KOPT-K1 (cell line): Measurements from ENCODE around the gene STAP1.
A peak's percentile ranks its signal among the peaks of the same experiment; 100 is the strongest.
"Not testable (repeated sequence)": the region's sequence is repeated elsewhere in the genome, so short reads cannot be mapped to it uniquely, and the experiment has no call there.

ENCODE experiments used
- H3K27ac ChIP-seq: fragments of 200-600 bp; sonication (generic); 2 replicates; pipeline ENCODE4 v1.5.1; 2016; ENCODE audit warnings: antibody characterized with exemption, mild to moderate bottlenecking, low read depth, low read length; ENCODE audit not compliant: poor library complexity, severe bottlenecking
- H3K36me3 ChIP-seq: fragments of 200-600 bp; sonication (generic); 2 replicates; pipeline ENCODE4 v1.5.1; 2017; ENCODE audit warnings: antibody characterized with exemption, mild to moderate bottlenecking, low read length, moderate library complexity; ENCODE audit not compliant: insufficient read depth
- H3K9me3 ChIP-seq: fragments of 200-600 bp; sonication (generic); 2 replicates; pipeline ENCODE4 v1.5.1; 2017; ENCODE audit warnings: antibody characterized with exemption, low read length, mild to moderate bottlenecking; ENCODE audit not compliant: insufficient read depth, poor library complexity, severe bottlenecking

Gene STAP1

DNA sequence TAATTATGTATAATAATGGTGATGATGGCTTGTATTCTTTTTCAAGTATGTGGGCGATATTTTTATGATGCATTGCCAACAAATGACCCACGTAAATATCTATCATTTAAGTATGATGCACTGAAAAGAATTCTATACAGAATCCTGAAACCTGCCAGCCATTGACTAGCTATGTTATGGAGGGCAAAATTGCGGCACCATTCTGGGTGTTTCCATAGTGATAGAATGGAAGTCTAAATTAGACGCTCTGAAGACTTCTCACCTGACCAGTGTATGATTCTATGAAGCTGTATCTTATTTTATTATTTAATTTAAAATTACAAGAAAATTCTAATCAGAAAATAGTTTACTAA lies 12.5 kb upstream of the STAP1 start:
- Histone ChIP-seq H3K27ac (peak overlapping the region; percentile 82), H3K36me3 (peaks cover 32% of the 10 kb centered on the region), H3K9me3 (no peaks in the 10 kb centered on the region)

- no peaks in the 10 kb centered on the region for H3K9me3 ChIP-seq
- peaks cover 22% of the 10 kb centered on the region for H3K36me3 ChIP-seq
- H3K27ac ChIP-seq, result no peak overlapping the region
Observed at GRCh38 chr4:67546971-67547370, 11.6 kb upstream of the STAP1 start.

DNA sequence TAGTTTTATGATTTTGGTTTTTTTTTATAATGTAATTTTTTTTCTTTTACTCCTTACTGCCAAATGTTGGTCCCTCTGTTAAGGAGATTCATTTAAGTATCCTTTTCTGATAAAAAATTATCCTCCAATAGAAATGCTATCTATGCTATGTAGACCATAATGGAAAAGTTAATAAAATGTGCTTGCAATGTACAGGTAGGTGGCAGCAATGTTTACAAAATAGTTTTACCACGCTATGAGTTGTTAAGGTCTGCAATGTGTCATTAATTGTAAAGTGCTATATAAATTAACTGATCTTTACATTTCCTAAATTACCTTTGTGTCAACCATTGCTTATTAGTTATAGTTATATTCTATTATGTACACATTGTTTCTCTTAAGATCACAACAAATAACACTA lies 9.4 kb upstream of the STAP1 start:
- Histone ChIP-seq H3K27ac (no peak overlapping the region), H3K36me3 (peaks cover under 1% of the 10 kb centered on the region; the same call in 1 of the 2 replicates), H3K9me3 (no peaks in the 10 kb centered on the region)

DNA sequence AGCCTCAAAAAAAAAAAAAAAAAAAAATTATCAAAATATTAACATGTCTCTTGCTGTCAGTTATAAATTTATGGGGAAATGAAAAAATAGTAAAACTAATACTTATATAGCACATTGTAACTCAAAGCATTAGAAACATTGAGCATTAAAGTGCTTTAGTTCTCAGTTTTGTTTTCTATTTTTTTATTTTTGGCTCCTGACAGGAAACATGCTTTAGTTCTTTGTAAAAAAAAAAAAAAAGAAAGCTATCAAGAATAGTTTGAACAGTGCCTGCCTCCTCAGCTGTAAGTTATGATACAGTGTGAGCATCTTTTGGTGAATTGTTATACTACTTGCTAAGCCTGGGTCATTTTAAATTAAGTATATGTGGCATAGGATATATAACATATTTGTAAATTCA lies 8.1 kb upstream of the STAP1 start:
- Histone ChIP-seq H3K27ac (no peak overlapping the region), H3K36me3 (no peaks in the 10 kb centered on the region), H3K9me3 (no peaks in the 10 kb centered on the region)

DNA sequence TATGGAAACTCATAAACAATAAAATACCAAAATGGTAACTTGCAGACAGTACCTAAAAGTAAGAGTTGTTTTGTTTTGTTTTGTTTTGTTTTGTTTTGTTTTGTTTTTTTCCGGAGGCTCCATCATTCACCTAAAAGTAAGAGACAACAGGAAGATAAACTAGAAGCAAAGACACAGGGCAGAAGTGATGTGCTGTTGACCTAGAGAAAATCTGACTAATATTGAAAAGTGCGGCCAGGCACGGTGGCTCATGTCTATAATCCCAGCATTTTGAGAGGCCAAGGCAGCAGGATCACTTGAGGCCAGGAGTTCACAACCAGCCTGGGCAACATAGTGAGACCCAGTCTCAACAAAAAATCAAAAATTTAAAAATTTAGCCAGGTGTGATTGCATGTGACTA lies 7.7 kb upstream of the STAP1 start:
- H3K36me3 ChIP-seq, result no peaks in the 10 kb centered on the region
- H3K27ac ChIP-seq, result no peak overlapping the region
- no peaks in the 10 kb centered on the region for H3K9me3 ChIP-seq

GRCh38 chr4:67552146-67552792 lies 6.3 kb upstream of the STAP1 start:
- not testable (repeated sequence) for H3K36me3 ChIP-seq, H3K9me3 ChIP-seq, H3K27ac ChIP-seq

- Histone ChIP-seq H3K27ac (no peak overlapping the region), H3K9me3 (no peaks in the 10 kb centered on the region), H3K36me3 (no peaks in the 10 kb centered on the region)
Observed at GRCh38 chr4:67554096-67554495, 4.4 kb upstream of the STAP1 start.

- Histone ChIP-seq H3K27ac (no peak overlapping the region), H3K36me3 (no peaks in the 10 kb centered on the region), H3K9me3 (no peaks in the 10 kb centered on the region)
Observed at GRCh38 chr4:67555447-67555846, 3.1 kb upstream of the STAP1 start.

DNA sequence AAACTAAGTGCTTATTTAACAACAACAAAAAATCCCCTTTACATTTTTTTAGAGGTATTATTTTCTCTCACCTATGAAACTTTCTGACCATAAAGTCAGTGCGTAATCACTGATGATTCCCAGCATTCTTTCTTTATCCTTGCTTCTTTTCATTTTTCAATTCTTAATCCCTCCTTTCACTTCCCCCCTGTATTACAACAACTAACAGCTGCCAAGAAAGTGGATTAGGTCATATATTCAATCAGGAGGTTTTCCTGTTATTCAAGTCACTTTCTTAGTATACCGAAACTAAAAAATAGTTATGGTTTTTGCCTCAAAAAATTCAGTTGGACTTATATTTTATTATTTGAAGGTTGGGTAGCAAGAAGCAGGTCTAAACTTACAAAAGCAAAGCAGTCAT lies 2.1 kb upstream of the STAP1 start:
- Histone ChIP-seq H3K27ac (no peak overlapping the region), H3K9me3 (no peaks in the 10 kb centered on the region), H3K36me3 (no peaks in the 10 kb centered on the region)

DNA sequence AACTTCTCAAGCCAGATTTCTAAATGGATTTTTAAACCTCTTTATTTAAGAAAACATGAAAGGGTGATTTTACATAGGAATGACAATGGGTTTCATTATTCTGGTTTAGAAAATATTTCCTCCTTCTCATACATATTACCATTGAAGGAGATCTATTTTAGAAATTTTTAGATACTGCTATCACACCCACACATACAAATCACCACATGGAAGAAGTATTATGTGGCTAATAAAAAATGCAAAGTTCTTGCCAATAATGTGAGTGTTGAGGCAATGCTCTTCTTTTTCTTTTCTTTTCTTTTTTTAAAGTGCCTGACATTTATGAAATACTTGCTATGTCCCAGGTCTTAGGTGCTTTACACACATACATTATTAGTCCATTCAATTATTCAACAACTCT lies 6.8 kb downstream of the STAP1 start:
- no peaks in the 10 kb centered on the region for H3K9me3 ChIP-seq
- no peak overlapping the region for H3K27ac ChIP-seq
- H3K36me3 ChIP-seq, result no peaks in the 10 kb centered on the region

DNA sequence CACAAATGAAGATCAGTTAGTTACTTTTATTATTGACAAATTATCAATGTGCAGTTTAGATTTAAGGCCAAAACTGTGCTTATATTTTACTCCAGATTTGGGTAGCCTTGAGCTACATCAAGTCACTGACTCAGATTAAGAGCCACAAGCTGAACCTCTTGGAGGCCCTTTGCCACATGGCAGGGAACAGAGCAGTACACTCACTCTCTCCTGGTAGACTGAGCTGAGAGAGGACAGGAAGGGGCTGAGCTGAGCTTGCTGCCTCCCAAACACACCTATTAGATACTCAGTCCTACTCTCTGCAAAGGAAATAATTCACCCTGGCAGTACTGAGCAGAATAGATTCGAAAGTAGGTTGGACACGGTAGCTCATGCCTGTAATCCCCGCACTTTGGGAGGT lies 7.8 kb downstream of the STAP1 start:
- no peaks in the 10 kb centered on the region for H3K9me3 ChIP-seq
- no peaks in the 10 kb centered on the region for H3K36me3 ChIP-seq
- no peak overlapping the region for H3K27ac ChIP-seq

GRCh38 chr4:67568820-67569219 lies 10.3 kb downstream of the STAP1 start:
- Histone ChIP-seq H3K9me3 (no peaks in the 10 kb centered on the region), H3K36me3 (no peaks in the 10 kb centered on the region), H3K27ac (no peak overlapping the region)

DNA sequence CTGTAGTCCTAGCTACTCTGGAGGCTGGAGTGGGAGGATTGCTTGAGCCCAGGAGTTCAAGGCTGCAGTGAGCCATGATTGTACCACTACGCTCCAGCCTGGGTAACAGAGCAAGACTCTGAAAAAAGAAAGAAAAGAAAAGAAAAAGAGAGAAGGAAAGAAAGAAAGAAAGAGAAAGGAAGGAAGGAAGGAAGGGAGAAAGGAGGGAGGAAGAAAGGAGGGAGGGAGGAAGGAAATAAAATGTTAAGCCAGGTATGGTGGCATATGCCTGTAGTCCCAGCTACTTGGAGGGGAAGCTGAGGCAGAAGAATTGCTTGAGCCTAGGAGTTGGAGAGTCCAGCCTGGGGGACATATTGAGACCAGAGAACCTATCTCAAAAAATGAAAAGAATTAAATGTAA lies 12.0 kb downstream of the STAP1 start:
- H3K27ac ChIP-seq, result no peak overlapping the region
- no peaks in the 10 kb centered on the region for H3K9me3 ChIP-seq
- H3K36me3 ChIP-seq, result no peaks in the 10 kb centered on the region

GRCh38 chr4:67571975-67572374 lies 13.4 kb downstream of the STAP1 start:
- H3K9me3 ChIP-seq, result no peaks in the 10 kb centered on the region
- H3K36me3 ChIP-seq, result no peaks in the 10 kb centered on the region
- no peak overlapping the region for H3K27ac ChIP-seq

GRCh38 chr4:67573193-67573592 lies 14.7 kb downstream of the STAP1 start:
- Histone ChIP-seq H3K27ac (no peak overlapping the region), H3K9me3 (no peaks in the 10 kb centered on the region), H3K36me3 (no peaks in the 10 kb centered on the region)

DNA sequence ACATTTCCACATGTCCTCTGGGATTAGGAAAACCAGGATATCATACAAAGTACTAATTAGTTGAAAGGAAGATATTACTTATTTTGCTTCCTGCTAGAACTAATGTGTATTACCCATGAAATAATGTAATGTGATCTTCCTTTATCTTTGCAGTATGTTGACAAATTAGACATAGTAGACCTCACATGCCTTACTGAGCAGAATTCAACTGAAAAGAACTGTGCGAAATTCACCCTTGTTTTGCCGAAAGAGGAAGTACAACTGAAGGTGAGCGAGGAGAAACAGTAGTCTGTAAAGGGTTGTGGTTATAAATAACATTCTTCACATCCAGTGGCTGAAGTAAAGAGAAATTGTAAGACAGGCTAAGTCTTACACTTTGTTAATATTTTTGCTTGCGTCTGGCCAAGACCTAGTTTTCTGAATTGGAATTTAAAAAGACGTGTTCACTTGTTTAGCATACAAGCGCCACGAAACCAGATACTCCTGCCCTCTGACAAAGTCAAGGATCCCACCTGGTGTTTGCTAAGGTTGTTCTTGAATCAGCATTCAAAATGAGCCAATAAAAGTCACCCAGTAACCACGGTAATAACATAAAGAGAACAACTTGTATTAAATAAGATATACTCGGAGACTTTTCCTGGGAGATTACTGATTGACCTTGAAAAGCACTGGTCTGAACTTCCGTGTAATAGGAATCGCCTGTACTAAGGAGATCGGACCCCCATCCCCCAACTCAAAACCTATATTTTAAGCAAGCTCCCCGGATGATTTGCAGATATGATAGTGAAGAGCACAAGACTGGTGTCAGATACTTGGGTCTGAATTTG lies 16.9 kb downstream of the STAP1 start:
- no peak overlapping the region for H3K27ac ChIP-seq
- H3K9me3 ChIP-seq, result no peaks in the 10 kb centered on the region
- H3K36me3 ChIP-seq, result no peaks in the 10 kb centered on the region
